ENCODE results near the gene GIPC3.

Gene GIPC3

DNA sequence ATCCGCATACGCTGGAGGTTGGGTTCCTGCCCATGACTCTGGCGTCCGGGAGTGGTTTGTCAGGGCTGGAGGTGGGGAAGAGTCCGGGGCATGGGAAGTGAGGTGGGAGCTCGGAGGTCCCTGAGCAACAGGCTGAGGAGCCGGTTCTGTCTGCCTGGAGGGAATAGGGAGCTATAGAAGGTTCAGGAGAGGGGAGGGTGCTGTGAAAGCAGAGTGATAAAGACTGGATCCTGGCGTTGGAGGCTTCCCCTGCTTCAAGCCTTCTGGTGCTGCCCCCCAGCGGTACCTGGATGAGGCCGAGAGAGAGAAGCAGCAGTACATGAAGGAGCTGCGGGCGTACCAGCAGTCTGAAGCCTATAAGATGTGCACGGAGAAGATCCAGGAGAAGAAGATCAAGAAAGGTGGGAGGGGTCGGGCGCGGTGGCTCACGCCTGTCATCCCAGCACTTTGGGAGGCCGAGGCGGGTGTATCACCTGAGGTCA, 10.0 kb upstream of the GIPC3 start:
- TF ChIP-seq NFIC (IDR thresholded peaks at IDR 0.05) (no peak), EP300 (IDR thresholded peaks at IDR 0.05; ENCODE audit: borderline replicate concordance) (no peak), EGR1 (IDR thresholded peaks at IDR 0.05) (no peak), RAD21 (IDR thresholded peaks at IDR 0.05; ENCODE audit: low read depth) (no peak), CREB1 (IDR thresholded peaks at IDR 0.05; ENCODE audit: low read depth) (no peak), ZBTB7A (IDR thresholded peaks at IDR 0.05; ENCODE audit: low read depth) (no peak), FOXM1 (IDR thresholded peaks at IDR 0.05; ENCODE audit: borderline replicate concordance, low read depth) (no peak), YY1 (IDR thresholded peaks at IDR 0.05; ENCODE audit: low read depth) (no peak), TEAD4 (IDR thresholded peaks at IDR 0.05) (no peak), TCF12 (IDR thresholded peaks at IDR 0.05; ENCODE audit: low read depth) (no peak), TAF1 (IDR thresholded peaks at IDR 0.05; ENCODE audit: low read depth) (no peak), CEBPB (IDR thresholded peaks at IDR 0.05) (no peak)
- TF ChIP-seq, protein P1, sequence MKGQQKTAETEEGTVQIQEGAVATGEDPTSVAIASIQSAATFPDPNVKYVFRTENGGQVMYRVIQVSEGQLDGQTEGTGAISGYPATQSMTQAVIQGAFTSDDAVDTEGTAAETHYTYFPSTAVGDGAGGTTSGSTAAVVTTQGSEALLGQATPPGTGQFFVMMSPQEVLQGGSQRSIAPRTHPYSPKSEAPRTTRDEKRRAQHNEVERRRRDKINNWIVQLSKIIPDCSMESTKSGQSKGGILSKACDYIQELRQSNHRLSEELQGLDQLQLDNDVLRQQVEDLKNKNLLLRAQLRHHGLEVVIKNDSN (IDR thresholded peaks at IDR 0.05) = no peak
- TF ChIP-seq, protein P2, sequence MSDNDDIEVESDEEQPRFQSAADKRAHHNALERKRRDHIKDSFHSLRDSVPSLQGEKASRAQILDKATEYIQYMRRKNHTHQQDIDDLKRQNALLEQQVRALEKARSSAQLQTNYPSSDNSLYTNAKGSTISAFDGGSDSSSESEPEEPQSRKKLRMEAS (IDR thresholded peaks at IDR 0.05) = no peak
- TF ChIP-seq, protein P3, sequence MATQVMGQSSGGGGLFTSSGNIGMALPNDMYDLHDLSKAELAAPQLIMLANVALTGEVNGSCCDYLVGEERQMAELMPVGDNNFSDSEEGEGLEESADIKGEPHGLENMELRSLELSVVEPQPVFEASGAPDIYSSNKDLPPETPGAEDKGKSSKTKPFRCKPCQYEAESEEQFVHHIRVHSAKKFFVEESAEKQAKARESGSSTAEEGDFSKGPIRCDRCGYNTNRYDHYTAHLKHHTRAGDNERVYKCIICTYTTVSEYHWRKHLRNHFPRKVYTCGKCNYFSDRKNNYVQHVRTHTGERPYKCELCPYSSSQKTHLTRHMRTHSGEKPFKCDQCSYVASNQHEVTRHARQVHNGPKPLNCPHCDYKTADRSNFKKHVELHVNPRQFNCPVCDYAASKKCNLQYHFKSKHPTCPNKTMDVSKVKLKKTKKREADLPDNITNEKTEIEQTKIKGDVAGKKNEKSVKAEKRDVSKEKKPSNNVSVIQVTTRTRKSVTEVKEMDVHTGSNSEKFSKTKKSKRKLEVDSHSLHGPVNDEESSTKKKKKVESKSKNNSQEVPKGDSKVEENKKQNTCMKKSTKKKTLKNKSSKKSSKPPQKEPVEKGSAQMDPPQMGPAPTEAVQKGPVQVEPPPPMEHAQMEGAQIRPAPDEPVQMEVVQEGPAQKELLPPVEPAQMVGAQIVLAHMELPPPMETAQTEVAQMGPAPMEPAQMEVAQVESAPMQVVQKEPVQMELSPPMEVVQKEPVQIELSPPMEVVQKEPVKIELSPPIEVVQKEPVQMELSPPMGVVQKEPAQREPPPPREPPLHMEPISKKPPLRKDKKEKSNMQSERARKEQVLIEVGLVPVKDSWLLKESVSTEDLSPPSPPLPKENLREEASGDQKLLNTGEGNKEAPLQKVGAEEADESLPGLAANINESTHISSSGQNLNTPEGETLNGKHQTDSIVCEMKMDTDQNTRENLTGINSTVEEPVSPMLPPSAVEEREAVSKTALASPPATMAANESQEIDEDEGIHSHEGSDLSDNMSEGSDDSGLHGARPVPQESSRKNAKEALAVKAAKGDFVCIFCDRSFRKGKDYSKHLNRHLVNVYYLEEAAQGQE (IDR thresholded peaks at IDR 0.05; ENCODE audit: low read depth) = no peak

DNA sequence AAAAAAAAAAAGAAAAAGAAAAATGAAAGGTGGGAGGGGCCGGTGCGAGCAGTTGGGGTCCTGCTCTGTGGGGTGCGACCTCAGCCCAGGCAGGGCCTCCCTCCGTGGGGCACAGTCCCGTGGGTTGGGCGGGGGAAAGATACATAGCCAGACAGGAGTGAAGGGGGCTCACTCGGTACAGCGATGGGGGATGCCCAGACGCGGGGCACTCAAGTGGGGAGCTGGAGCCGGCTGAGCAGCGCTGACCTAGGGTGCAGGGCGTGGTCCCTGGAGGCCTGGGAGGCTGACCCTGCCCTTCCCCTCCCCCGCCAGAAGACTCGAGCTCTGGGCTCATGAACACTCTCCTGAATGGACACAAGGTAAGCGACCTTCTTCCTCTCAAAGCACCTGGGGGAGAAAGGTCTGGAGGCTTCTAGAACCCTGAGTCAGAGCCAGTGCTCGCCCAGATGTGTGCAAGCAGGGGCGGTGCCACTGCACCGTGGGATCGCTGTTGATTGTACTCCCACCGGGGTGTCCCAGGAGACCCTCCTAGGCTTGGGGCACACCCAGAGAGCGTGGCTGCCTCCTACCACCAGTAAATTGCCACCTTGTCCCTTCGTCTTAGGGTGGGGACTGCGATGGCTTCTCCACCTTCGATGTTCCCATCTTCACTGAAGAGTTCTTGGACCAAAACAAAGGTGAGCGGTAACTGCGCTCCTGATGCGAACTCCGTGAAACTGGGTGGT, 9.2 kb upstream of the GIPC3 start:
- no peak for TF ChIP-seq TEAD4 (IDR thresholded peaks at IDR 0.05)
- TF ChIP-seq, protein P1 (IDR thresholded peaks at IDR 0.05) = no peak
- no peak for TF ChIP-seq ZBTB7A (IDR thresholded peaks at IDR 0.05; ENCODE audit: low read depth)
- no peak for TF ChIP-seq CEBPB (IDR thresholded peaks at IDR 0.05)
- no peak for TF ChIP-seq RAD21 (IDR thresholded peaks at IDR 0.05; ENCODE audit: low read depth)
- TF ChIP-seq TAF1 (IDR thresholded peaks at IDR 0.05; ENCODE audit: low read depth) = no peak
- no peak for TF ChIP-seq TCF12 (IDR thresholded peaks at IDR 0.05; ENCODE audit: low read depth)
- no peak for TF ChIP-seq CREB1 (IDR thresholded peaks at IDR 0.05; ENCODE audit: low read depth)
- TF ChIP-seq EP300 (IDR thresholded peaks at IDR 0.05; ENCODE audit: borderline replicate concordance) = no peak
- TF ChIP-seq FOXM1 (IDR thresholded peaks at IDR 0.05; ENCODE audit: borderline replicate concordance, low read depth) = no peak
- no peak for TF ChIP-seq EGR1 (IDR thresholded peaks at IDR 0.05)
- TF ChIP-seq, protein P2 (IDR thresholded peaks at IDR 0.05) = no peak
- no peak for TF ChIP-seq YY1 (IDR thresholded peaks at IDR 0.05; ENCODE audit: low read depth)
- TF ChIP-seq, protein P3 (IDR thresholded peaks at IDR 0.05; ENCODE audit: low read depth) = no peak
- no peak for TF ChIP-seq NFIC (IDR thresholded peaks at IDR 0.05)

DNA sequence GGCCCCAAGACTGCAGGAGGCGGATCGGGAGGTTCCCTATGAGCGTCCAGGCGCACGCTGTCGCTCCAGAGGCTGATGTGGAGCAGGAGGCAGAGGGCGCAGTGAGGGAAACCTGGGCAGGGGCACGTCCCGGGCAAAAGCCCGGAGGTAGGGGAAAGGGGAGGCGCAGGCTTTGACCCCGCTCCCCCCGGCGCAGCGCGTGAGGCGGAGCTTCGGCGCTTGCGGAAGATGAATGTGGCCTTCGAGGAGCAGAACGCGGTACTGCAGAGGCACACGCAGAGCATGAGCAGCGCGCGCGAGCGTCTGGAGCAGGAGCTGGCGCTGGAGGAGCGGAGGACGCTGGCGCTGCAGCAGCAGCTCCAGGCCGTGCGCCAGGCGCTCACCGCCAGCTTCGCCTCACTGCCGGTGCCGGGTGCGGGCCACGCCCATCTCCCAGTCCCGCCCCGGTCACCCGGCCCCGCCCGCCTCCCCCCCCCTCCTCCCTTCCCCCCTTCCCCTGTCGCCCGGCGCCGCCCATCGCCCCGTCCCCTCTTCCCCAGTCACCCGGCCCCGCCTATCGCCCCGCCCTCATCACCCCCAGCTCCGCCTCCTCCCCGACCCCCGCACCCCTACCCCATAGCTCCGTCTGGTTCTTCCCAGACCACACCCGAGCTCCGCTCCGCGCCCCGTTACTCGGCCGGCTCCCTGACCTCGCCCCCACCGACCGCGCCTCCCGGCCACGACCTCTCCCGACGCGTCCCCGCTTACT, 8.4 kb upstream of the GIPC3 start:
- TF ChIP-seq FOXM1 (IDR thresholded peaks at IDR 0.05; ENCODE audit: borderline replicate concordance, low read depth) = no peak
- TF ChIP-seq CEBPB (IDR thresholded peaks at IDR 0.05) = no peak

DNA sequence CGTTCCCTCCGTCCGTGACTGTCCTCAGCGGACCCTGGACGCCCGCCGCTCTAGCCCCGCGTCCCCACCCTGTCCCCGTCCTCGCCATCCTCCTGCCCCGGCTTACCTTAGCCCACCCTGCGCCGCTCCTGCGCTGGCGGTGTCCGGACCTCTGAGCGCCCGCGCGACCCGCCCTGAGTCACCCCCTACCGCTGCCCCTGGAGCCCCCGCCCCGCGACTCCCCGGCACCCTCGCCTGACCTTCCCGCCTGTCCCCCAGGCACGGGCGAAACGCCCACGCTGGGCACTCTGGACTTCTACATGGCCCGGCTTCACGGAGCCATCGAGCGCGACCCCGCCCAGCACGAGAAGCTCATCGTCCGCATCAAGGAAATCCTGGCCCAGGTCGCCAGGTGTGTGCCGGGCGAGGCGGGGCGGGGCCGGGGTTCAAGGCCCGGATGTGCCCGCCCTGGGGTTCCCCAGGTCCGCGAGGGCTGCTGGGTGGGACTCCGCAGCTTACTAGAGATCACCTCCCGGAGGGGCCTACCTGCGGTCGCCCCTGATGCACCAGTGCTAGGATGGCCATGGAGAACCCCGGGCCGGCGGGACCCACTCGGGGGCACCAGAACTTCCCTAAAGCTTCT, 7.4 kb upstream of the GIPC3 start:
- TF ChIP-seq, protein P2 (IDR thresholded peaks at IDR 0.05) = no peak
- TF ChIP-seq YY1 (IDR thresholded peaks at IDR 0.05; ENCODE audit: low read depth) (no peak), CEBPB (IDR thresholded peaks at IDR 0.05) (no peak)

DNA sequence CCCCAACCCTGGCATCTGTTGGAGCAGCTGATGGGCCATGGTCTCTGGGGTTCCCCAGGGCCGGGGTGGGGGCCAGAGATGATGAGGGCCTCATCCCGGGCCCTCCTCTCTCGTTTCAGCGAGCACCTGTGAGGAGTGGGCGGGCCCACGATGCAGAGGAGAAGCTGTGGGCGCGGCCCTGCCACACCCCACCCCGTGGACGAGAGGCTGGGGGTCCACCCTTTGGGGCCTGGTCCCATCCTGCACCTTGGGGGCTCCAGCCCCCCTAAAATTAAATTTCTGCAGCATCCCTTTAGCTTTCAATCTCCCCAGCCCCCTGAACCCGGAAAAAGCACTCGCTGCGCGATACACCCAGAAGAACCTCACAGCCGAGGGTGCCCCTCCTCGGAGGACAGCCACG, 6.9 kb upstream of the GIPC3 start:
- TF ChIP-seq, protein P3 (IDR thresholded peaks at IDR 0.05; ENCODE audit: low read depth) = no peak
- TF ChIP-seq CREB1 (IDR thresholded peaks at IDR 0.05; ENCODE audit: low read depth) = no peak
- no peak for TF ChIP-seq FOXM1 (IDR thresholded peaks at IDR 0.05; ENCODE audit: borderline replicate concordance, low read depth)
- no peak for TF ChIP-seq TAF1 (IDR thresholded peaks at IDR 0.05; ENCODE audit: low read depth)
- TF ChIP-seq CEBPB (IDR thresholded peaks at IDR 0.05) = no peak
- TF ChIP-seq, protein P2 (IDR thresholded peaks at IDR 0.05) = no peak
- TF ChIP-seq NFIC (IDR thresholded peaks at IDR 0.05) = no peak
- TF ChIP-seq, protein P1 (IDR thresholded peaks at IDR 0.05) = no peak
- TF ChIP-seq EGR1 (IDR thresholded peaks at IDR 0.05) = no peak
- TF ChIP-seq TEAD4 (IDR thresholded peaks at IDR 0.05) = no peak
- TF ChIP-seq EP300 (IDR thresholded peaks at IDR 0.05; ENCODE audit: borderline replicate concordance) = no peak
- no peak for TF ChIP-seq ZBTB7A (IDR thresholded peaks at IDR 0.05; ENCODE audit: low read depth)
- no peak for TF ChIP-seq YY1 (IDR thresholded peaks at IDR 0.05; ENCODE audit: low read depth)
- no peak for TF ChIP-seq RAD21 (IDR thresholded peaks at IDR 0.05; ENCODE audit: low read depth)
- no peak for TF ChIP-seq TCF12 (IDR thresholded peaks at IDR 0.05; ENCODE audit: low read depth)

All from Ishikawa (cell line).